Left ventricle myocardium inferior (tissue), 1 donor: ENCODE measurements around the gene DGCR2. TPM values are rescaled to one million over a fixed set of nuclear protein-coding genes. Genes with fewer than 3 reads are reported as not detected.

Experiments
- DNase-seq: peaks from one replicate; pipeline ENCODE4 v3.0.0-alpha.2; 2020
- H3K27ac ChIP-seq: fragments of 200-600 bp; replicated peaks from 2 replicates; pipeline ENCODE4 v1.8.0; 2021
- H3K27me3 ChIP-seq: fragments of 200-600 bp; 2 replicates; pipeline ENCODE4 v1.8.0; 2021; ENCODE audit warnings: low read depth
- H3K36me3 ChIP-seq: fragments of 200-600 bp; 2 replicates; pipeline ENCODE4 v1.8.0; 2021
- H3K4me1 ChIP-seq: fragments of 200-600 bp; 2 replicates; pipeline ENCODE4 v1.8.0; 2021
- H3K4me3 ChIP-seq: fragments of 200-600 bp; 2 replicates; pipeline ENCODE4 v1.8.0; 2021; ENCODE audit warnings: mild to moderate bottlenecking, moderate library complexity
- H3K9me3 ChIP-seq: fragments of 200-600 bp; replicated peaks from 2 replicates; pipeline ENCODE4 v1.8.0; 2021
- CTCF ChIP-seq: fragments of 200-600 bp; IDR thresholded peaks from 2 replicates; pipeline ENCODE4 v1.8.0; 2021; ENCODE audit warnings: antibody characterized with exemption, mild to moderate bottlenecking, borderline replicate concordance
- intact Hi-C: fragments of 100-400 bp; cut with micrococcal nuclease; formaldehyde crosslinking; loops from one replicate; pipeline ENCODE4 v1.11.0; 2022
- total RNA-seq: library from RNA; stranded (reverse); fragmentation: NEBNext Ultra II Directional; extraction: Animal tissue kit (Norgen Biotek cat#: 25700); gene quantifications from one replicate; pipeline ENCODE4 v1.2.1, GENCODE V29; 2021
- donor health status: DM: no; HTN: yes; CAD: no; lungs with severe emphysema.

Gene DGCR2
- total RNA-seq, 1 donor from 2014 or later = 33.0 TPM

DNA sequence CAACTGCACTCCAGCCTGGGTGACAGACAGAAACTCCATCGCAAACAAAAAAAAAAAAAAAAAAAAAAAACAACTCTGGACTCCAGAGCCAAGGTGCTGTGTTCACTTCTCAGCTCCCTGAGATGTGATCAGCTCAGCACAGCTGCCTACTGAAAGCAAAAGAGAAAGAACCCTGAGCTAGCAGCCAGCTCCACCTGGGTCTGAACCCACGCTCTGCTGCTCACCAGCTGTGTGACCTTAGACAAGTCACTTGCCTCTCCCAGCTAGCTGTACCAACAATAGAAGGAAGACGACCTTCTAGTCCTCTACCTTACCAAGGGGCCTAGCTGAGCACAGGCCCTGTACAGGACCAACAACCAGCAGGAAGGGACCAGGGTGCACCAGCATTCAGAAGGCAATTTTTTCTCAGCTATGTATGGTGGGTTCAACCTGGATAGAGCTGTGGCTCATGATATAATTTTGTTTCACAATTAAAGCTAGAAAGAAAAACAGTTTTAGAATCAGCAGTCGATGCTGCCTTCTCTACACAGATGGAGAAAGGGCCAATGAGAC is 3.8 kb downstream of the DGCR2 start:
- H3K36me3 ChIP-seq = no peaks in the 10 kb centered on the region
- no peak for DNase-seq
- no peaks in the 10 kb centered on the region for H3K9me3 ChIP-seq
- H3K27me3 ChIP-seq = no peaks in the 10 kb centered on the region
- TF ChIP-seq CTCF = no peak
- no peak overlapping the region for H3K27ac ChIP-seq
- H3K4me1 ChIP-seq = peaks cover 90% of the 10 kb centered on the region
- no peak overlapping the region for H3K4me3 ChIP-seq
- intact Hi-C loops = no loop called here

- H3K36me3 ChIP-seq = no peaks in the 10 kb centered on the region
- no peaks in the 10 kb centered on the region for H3K9me3 ChIP-seq
- no peak overlapping the region for H3K27ac ChIP-seq
- DNase-seq = no peak
- intact Hi-C loops = no loop called here
- H3K27me3 ChIP-seq = no peaks in the 10 kb centered on the region
- H3K4me1 ChIP-seq = peaks cover 82% of the 10 kb centered on the region
- no peak overlapping the region for H3K4me3 ChIP-seq
- TF ChIP-seq CTCF = no peak
These were observed 5.1 kb downstream of the DGCR2 start for GRCh38 chr22:19117111-19117512.

DNA sequence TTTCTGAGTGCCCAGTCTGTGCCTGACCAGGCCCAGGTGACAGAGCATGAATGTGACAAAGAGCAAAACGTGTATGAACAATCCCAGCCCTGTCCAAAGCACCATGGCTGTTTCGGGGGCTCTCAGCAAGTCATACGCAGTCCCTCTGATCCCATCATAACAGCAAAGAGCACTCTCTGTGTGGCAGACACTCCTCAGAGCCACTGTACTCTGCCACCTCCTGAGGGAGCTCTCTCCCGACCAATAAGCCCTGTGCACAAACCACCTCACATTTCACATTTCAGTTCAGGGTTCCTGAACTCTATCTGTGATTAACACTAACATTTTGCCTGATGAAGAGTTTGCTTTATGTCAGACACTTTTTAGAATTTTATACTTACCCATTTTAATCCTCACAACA is 6.6 kb downstream of the DGCR2 start:
- intact Hi-C loops = no loop called here
- Histone ChIP-seq H3K9me3 (no peaks in the 10 kb centered on the region), H3K4me3 (no peak overlapping the region), H3K27ac (no peak overlapping the region), H3K36me3 (no peaks in the 10 kb centered on the region), H3K4me1 (peaks cover 74% of the 10 kb centered on the region), H3K27me3 (no peaks in the 10 kb centered on the region)
- no peak for DNase-seq
- TF ChIP-seq CTCF = no peak

DNA sequence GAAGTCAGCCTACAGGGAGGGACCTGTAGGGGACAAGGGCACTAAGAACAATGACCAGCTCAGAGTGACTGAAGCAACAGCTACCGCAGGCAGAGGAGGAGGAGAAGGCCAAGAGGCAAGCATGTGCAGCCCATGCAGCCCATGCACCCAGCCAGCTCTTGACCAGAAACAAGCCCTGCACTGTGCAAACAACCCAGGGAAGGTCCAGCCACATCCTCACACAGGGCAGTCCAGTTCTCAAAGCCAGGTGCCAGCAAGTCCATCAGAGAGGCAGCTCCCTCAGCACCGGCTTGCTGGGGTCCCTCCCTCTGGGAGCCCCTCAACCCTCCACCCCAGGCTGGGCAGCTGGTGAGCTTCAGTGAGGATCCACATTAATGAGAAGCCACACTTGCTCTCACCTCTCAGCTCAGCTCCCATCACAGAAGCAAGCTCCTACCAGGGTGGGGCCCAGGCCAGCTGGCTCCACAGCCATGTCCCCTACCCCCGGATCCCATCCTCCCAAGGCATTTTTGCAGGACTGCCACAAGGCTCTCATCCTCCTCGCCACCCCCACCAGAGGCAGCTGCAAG is 7.1 kb downstream of the DGCR2 start:
- Histone ChIP-seq H3K4me3 (no peak overlapping the region), H3K27ac (no peak overlapping the region), H3K9me3 (no peaks in the 10 kb centered on the region), H3K36me3 (no peaks in the 10 kb centered on the region), H3K4me1 (peaks cover 74% of the 10 kb centered on the region), H3K27me3 (no peaks in the 10 kb centered on the region)
- no peak for DNase-seq
- no peak for TF ChIP-seq CTCF
- intact Hi-C loops = no loop called here

GRCh38 chr22:19113429-19113828 is 8.8 kb downstream of the DGCR2 start:
- no peaks in the 10 kb centered on the region for H3K36me3 ChIP-seq
- H3K27ac ChIP-seq = no peak overlapping the region
- no peaks in the 10 kb centered on the region for H3K9me3 ChIP-seq
- no peak for TF ChIP-seq CTCF
- H3K4me3 ChIP-seq = no peak overlapping the region
- H3K27me3 ChIP-seq = no peaks in the 10 kb centered on the region
- no peak for DNase-seq
- peaks cover 74% of the 10 kb centered on the region for H3K4me1 ChIP-seq
- intact Hi-C loops = no loop called here

- H3K9me3 ChIP-seq = no peaks in the 10 kb centered on the region
- no peak overlapping the region for H3K27ac ChIP-seq
- no peaks in the 10 kb centered on the region for H3K27me3 ChIP-seq
- H3K36me3 ChIP-seq = no peaks in the 10 kb centered on the region
- DNase-seq = no peak
- peaks cover 74% of the 10 kb centered on the region for H3K4me1 ChIP-seq
- intact Hi-C loops = no loop called here
- no peak for TF ChIP-seq CTCF
- no peak overlapping the region for H3K4me3 ChIP-seq
These were observed 10.6 kb downstream of the DGCR2 start for GRCh38 chr22:19111584-19111983.
